ENCODE results near the gene ANXA2. TPM values are rescaled to one million over a fixed set of nuclear protein-coding genes. Genes with fewer than 3 reads are reported as not detected.

Gene ANXA2
- total and polyA plus RNA-seq, 3 experiments from 2014 or later, result 212 to 471 (median 219) TPM

DNA sequence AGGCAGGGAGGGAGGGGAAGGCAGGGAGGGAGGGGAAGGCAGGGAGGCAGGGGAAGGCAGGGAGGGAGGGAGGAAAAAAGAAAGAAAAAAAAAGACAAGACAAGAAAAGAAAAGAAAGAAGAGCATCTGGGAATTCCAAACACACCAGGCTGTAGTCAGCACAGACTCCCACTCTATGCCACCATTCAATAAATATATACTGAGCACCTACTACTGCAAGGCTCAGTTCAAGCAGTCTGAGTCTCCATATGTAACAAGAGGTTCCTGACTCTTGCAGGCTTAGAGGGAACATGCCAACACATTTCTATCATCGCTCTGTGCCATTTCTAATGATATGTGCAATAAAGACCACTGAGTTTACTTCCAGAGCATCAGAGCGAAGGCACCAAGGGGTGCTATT lies 47.7 kb downstream of the ANXA2 start:
- Mint-ChIP-seq H3K4me1 (peaks cover 0 to 3% (median 0%) of the 10 kb centered on the region in 3 donors), H3K27me3 (no peaks in the 10 kb centered on the region), H3K9me3 (no peaks in the 10 kb centered on the region), H3K4me3 (no peak overlapping the region), H3K27ac (peak overlapping the region in 3 of 8 donors; percentile 59 to 80 (median 75)), H3K36me3 (peaks cover 30 to 90% (median 63%) of the 10 kb centered on the region in 3 donors)
- Histone ChIP-seq H3K4me1 (ENCODE audit: insufficient read depth, low read length) (no peaks in the 10 kb centered on the region), H3K36me3 (ENCODE audit: insufficient read depth, low read length) (peaks cover 62% of the 10 kb centered on the region), H3K9me3 (ENCODE audit: low read length) (no peaks in the 10 kb centered on the region), H3K4me3 (ENCODE audit: low read length) (no peak overlapping the region), H3K27ac (ENCODE audit: low read depth, low read length) (no peak overlapping the region), H3K27me3 (ENCODE audit: insufficient read depth, low read length, poor library complexity, severe bottlenecking) (no peaks in the 10 kb centered on the region)
- POLR2A ChIA-PET, result no interaction called here
- CTCF ChIA-PET, result no interaction called here
- DNase-seq, result no peak

DNA sequence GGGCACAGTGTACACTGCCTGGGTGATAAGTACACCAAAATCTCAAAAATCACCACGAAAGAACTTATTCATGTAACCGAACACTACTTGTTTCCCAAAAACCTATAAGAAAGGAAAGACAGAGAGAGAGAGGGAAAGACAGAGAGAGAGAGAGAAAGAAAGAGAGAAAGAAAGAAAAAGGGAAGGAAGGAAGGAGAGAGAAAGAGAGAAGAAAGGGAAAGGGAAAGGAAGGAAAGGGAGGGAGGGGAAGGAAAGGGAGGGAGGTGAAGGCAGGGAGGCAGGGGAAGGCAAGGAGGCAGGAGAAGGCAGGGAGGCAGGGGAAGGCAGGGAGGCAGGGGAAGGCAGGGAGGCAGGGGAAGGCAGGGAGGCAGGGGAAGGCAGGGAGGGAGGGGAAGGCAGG lies 48.2 kb downstream of the ANXA2 start:
- ChIA-PET CTCF (no interaction called here), POLR2A (no interaction called here)
- DNase-seq, result no peak
- Mint-ChIP-seq H3K4me3 (no peak overlapping the region), H3K36me3 (peaks cover 25 to 89% (median 58%) of the 10 kb centered on the region in 3 donors), H3K4me1 (no peaks in the 10 kb centered on the region), H3K27ac (peak overlapping the region in 4 of 8 donors; percentile 43 to 86 (median 68)), H3K9me3 (no peaks in the 10 kb centered on the region), H3K27me3 (no peaks in the 10 kb centered on the region)
- peaks cover 57% of the 10 kb centered on the region for H3K36me3 ChIP-seq (ENCODE audit: insufficient read depth, low read length)
- H3K4me1 ChIP-seq (ENCODE audit: insufficient read depth, low read length), result no peaks in the 10 kb centered on the region
- no peaks in the 10 kb centered on the region for H3K27me3 ChIP-seq (ENCODE audit: insufficient read depth, low read length, poor library complexity, severe bottlenecking)
- H3K4me3 ChIP-seq (ENCODE audit: low read length), result no peak overlapping the region
- no peak overlapping the region for H3K27ac ChIP-seq (ENCODE audit: low read depth, low read length)
- no peaks in the 10 kb centered on the region for H3K9me3 ChIP-seq (ENCODE audit: low read length)

DNA sequence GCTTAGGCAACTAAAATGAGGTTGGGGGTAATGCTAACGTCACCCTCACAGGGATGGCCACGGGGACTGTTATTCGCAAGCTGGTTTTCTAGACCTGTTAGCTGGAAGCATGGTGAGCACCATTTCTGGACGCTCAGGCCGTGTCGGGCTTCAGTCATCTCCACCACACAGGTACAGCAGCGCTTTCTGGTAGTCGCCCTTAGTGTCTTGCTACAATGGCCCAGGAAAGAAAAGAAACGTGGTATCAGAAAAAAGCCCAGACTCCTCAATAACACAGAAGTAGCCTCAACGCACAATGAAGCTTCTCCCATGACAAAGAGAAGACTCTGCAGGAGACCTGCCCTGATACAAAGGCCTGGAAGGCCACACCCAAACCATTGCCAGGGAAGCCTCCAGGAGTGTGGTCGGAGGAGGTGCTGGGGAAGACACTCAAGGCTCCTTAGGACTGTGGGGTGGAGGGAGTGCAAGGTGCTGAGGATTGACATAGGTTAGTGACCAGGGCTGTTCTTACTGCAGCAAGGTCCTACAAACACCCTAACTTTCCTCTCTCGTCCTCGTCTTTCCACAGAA lies 50.2 kb downstream of the ANXA2 start:
- Mint-ChIP-seq H3K27ac (no peak overlapping the region), H3K9me3 (no peaks in the 10 kb centered on the region), H3K4me1 (no peaks in the 10 kb centered on the region), H3K27me3 (no peaks in the 10 kb centered on the region), H3K4me3 (no peak overlapping the region), H3K36me3 (peaks cover 16 to 69% (median 46%) of the 10 kb centered on the region in 3 donors)
- Histone ChIP-seq H3K36me3 (ENCODE audit: insufficient read depth, low read length) (peaks cover 41% of the 10 kb centered on the region), H3K27me3 (ENCODE audit: insufficient read depth, low read length, poor library complexity, severe bottlenecking) (no peaks in the 10 kb centered on the region), H3K9me3 (ENCODE audit: low read length) (no peaks in the 10 kb centered on the region), H3K4me3 (ENCODE audit: low read length) (no peak overlapping the region), H3K27ac (ENCODE audit: low read depth, low read length) (no peak overlapping the region), H3K4me1 (ENCODE audit: insufficient read depth, low read length) (no peaks in the 10 kb centered on the region)
- ChIA-PET POLR2A (no interaction called here), CTCF (no interaction called here)
- DNase-seq, result no peak

DNA sequence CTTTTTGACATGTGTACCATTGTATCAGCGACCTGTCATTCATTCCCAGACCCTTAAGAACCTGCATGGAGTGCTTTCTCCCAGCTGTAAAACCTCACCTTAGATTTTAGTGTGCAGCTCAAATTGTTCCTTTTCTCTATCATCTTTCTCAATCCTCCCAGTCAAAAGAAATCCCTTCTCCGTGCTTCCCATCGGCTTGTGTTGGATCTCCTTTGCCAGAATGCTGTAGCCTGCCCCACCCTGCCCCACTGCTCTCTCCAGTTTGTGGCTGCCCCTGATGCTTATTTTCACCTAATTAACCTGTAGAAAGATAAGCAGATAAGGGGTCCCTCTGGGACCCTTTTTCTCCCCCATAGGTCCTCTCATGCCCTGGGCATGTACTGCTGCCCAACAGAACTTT lies 51.1 kb downstream of the ANXA2 start:
- CTCF ChIA-PET, result no interaction called here
- no peaks in the 10 kb centered on the region for H3K9me3 ChIP-seq (ENCODE audit: low read length)
- H3K27me3 ChIP-seq (ENCODE audit: insufficient read depth, low read length, poor library complexity, severe bottlenecking), result no peaks in the 10 kb centered on the region
- H3K27ac Mint-ChIP-seq, result peak overlapping the region in 2 of 8 donors; percentile 36 to 64
- peaks cover 8 to 60% (median 39%) of the 10 kb centered on the region in 3 donors for H3K36me3 Mint-ChIP-seq
- no peaks in the 10 kb centered on the region for H3K4me1 Mint-ChIP-seq
- DNase-seq, result no peak
- H3K27ac ChIP-seq (ENCODE audit: low read depth, low read length), result no peak overlapping the region
- H3K36me3 ChIP-seq (ENCODE audit: insufficient read depth, low read length), result peaks cover 32% of the 10 kb centered on the region
- H3K9me3 Mint-ChIP-seq, result no peaks in the 10 kb centered on the region
- H3K4me1 ChIP-seq (ENCODE audit: insufficient read depth, low read length), result no peaks in the 10 kb centered on the region
- no peaks in the 10 kb centered on the region for H3K27me3 Mint-ChIP-seq
- H3K4me3 Mint-ChIP-seq, result no peak overlapping the region
- H3K4me3 ChIP-seq (ENCODE audit: low read length), result no peak overlapping the region
- POLR2A ChIA-PET, result no interaction called here

DNA sequence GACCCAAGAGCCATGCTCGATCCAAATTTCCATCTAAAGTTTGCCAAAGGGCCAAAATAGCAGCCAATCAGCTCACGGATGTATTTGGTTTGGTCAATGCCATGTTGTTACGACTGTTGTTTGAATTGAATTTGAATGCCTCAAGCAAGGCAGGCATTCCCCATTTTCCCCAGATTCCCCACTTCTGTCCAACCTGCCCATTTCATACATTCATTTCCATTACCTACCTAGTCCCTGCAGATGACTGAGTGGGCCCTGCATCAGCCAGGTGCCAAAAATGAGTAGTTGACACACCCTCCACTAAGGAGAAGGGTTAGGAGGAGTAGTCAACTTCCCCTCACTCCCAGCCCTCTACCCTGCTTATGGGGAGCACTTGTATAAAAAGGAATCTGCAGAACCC lies 51.7 kb downstream of the ANXA2 start:
- POLR2A ChIA-PET, result no interaction called here
- Histone ChIP-seq H3K4me3 (ENCODE audit: low read length) (no peak overlapping the region), H3K9me3 (ENCODE audit: low read length) (no peaks in the 10 kb centered on the region), H3K27me3 (ENCODE audit: insufficient read depth, low read length, poor library complexity, severe bottlenecking) (no peaks in the 10 kb centered on the region), H3K27ac (ENCODE audit: low read depth, low read length) (no peak overlapping the region), H3K4me1 (ENCODE audit: insufficient read depth, low read length) (no peaks in the 10 kb centered on the region), H3K36me3 (ENCODE audit: insufficient read depth, low read length) (peaks cover 28% of the 10 kb centered on the region)
- Mint-ChIP-seq H3K4me1 (no peaks in the 10 kb centered on the region), H3K36me3 (peaks cover 8 to 54% (median 35%) of the 10 kb centered on the region in 3 donors), H3K27ac (peak overlapping the region in 2 of 8 donors; percentile 30 to 61), H3K4me3 (no peak overlapping the region), H3K9me3 (no peaks in the 10 kb centered on the region), H3K27me3 (no peaks in the 10 kb centered on the region)
- no peak for DNase-seq
- CTCF ChIA-PET, result no interaction called here

DNA sequence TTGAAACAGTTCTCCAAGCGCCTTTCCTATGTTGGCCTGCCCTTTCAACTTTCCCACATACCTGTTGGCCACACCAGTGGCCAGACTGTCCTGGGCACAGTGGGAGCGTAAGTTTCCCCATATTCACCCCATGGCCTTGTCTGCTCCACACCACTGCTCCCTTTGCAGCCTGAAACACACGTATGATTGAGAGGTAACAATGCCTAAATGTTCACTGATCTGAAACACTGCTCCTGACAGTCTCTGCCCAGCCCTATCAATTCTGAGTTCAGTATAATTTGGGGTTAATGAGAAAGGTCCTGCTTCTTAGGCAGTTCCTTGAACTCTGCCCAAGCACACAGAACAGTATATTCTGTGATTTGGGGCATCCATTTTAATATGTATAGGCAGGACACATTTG lies 52.2 kb downstream of the ANXA2 start:
- Mint-ChIP-seq H3K4me3 (no peak overlapping the region), H3K27ac (peak overlapping the region in 2 of 8 donors; percentile 20 to 29), H3K4me1 (no peaks in the 10 kb centered on the region), H3K36me3 (peaks cover 4 to 49% (median 34%) of the 10 kb centered on the region in 3 donors), H3K27me3 (no peaks in the 10 kb centered on the region), H3K9me3 (no peaks in the 10 kb centered on the region)
- H3K4me3 ChIP-seq (ENCODE audit: low read length), result no peak overlapping the region
- H3K9me3 ChIP-seq (ENCODE audit: low read length), result no peaks in the 10 kb centered on the region
- no peak for DNase-seq
- H3K27ac ChIP-seq (ENCODE audit: low read depth, low read length), result no peak overlapping the region
- no peaks in the 10 kb centered on the region for H3K4me1 ChIP-seq (ENCODE audit: insufficient read depth, low read length)
- ChIA-PET CTCF (no interaction called here), POLR2A (no interaction called here)
- H3K36me3 ChIP-seq (ENCODE audit: insufficient read depth, low read length), result peaks cover 23% of the 10 kb centered on the region
- no peaks in the 10 kb centered on the region for H3K27me3 ChIP-seq (ENCODE audit: insufficient read depth, low read length, poor library complexity, severe bottlenecking)

DNA sequence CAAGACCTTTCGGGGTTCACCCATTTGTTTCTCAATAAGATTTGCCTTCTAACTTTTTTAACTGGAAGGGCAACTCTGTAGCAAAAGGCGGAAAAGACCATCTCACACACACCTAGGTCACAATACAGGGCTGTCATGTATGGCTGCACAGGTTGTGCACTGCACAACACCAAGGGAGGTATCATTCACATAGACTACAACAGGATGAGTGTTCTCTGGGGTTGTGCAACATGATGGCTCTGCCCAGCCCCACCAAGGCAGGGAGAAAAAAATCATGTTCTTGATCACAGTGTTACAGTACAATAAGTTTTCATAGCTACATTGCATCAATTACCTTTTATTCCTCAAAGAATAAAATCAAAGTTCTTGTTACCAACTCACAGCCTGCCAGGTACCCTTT lies 52.8 kb downstream of the ANXA2 start:
- DNase-seq, result no peak
- Histone ChIP-seq H3K4me3 (ENCODE audit: low read length) (no peak overlapping the region), H3K4me1 (ENCODE audit: insufficient read depth, low read length) (no peaks in the 10 kb centered on the region), H3K9me3 (ENCODE audit: low read length) (no peaks in the 10 kb centered on the region), H3K27me3 (ENCODE audit: insufficient read depth, low read length, poor library complexity, severe bottlenecking) (no peaks in the 10 kb centered on the region), H3K36me3 (ENCODE audit: insufficient read depth, low read length) (peaks cover 23% of the 10 kb centered on the region), H3K27ac (ENCODE audit: low read depth, low read length) (no peak overlapping the region)
- POLR2A ChIA-PET, result no interaction called here
- Mint-ChIP-seq H3K4me1 (no peaks in the 10 kb centered on the region), H3K36me3 (peaks cover 0 to 44% (median 29%) of the 10 kb centered on the region in 3 donors), H3K4me3 (no peak overlapping the region), H3K27ac (no peak overlapping the region), H3K9me3 (no peaks in the 10 kb centered on the region), H3K27me3 (no peaks in the 10 kb centered on the region)
- CTCF ChIA-PET, result no interaction called here

DNA sequence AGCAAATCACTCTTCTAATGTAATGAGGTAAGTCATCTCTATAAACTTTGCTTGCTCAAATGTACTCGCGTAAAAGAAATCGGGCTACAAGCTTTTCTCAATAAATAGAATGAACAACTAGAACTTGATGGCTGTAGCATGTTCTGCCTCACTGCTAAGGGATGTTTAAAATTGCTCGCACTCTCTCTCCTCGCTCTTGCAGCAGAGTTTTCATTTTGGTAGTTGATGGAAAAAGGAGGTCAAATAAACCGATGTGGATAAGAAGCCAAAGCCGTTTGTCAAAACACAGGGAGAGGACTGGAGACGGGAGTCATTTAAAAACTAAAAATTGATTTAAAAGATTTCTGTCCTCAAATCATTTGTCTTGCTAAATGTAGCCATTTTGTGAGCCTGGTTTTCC lies 53.3 kb downstream of the ANXA2 start:
- no peaks in the 10 kb centered on the region for H3K4me1 Mint-ChIP-seq
- peaks cover 0 to 42% (median 27%) of the 10 kb centered on the region in 3 donors for H3K36me3 Mint-ChIP-seq
- no peaks in the 10 kb centered on the region for H3K9me3 Mint-ChIP-seq
- DNase-seq, result no peak
- Histone ChIP-seq H3K9me3 (ENCODE audit: low read length) (no peaks in the 10 kb centered on the region), H3K27me3 (ENCODE audit: insufficient read depth, low read length, poor library complexity, severe bottlenecking) (no peaks in the 10 kb centered on the region), H3K36me3 (ENCODE audit: insufficient read depth, low read length) (peaks cover 23% of the 10 kb centered on the region), H3K4me1 (ENCODE audit: insufficient read depth, low read length) (no peaks in the 10 kb centered on the region), H3K27ac (ENCODE audit: low read depth, low read length) (no peak overlapping the region), H3K4me3 (ENCODE audit: low read length) (no peak overlapping the region)
- ChIA-PET POLR2A (no interaction called here), CTCF (interaction anchor here (1.0 kb wide), 1 partner anchor 86 kb away, joined by 3 read pairs; no protein-coding TSS in a partner anchor)
- H3K4me3 Mint-ChIP-seq, result no peak overlapping the region
- no peaks in the 10 kb centered on the region for H3K27me3 Mint-ChIP-seq
- peak overlapping the region in 3 of 8 donors; percentile 8 to 48 (median 24) for H3K27ac Mint-ChIP-seq

All from CD8-positive, alpha-beta memory T cell (primary cell).